ENCODE measurements around the gene RPH3AL.
"Not testable (repeated sequence)": the region's sequence is repeated elsewhere in the genome, so short reads cannot be mapped to it uniquely, and the experiment has no call there.

The RPH3AL gene

GRCh38 chr17:170130-170670 is 182.4 kb downstream of the RPH3AL start:
- no peak for DNase-seq

GRCh38 chr17:168614-169013 is 184.0 kb downstream of the RPH3AL start:
- DNase-seq: not testable (repeated sequence)

DNA sequence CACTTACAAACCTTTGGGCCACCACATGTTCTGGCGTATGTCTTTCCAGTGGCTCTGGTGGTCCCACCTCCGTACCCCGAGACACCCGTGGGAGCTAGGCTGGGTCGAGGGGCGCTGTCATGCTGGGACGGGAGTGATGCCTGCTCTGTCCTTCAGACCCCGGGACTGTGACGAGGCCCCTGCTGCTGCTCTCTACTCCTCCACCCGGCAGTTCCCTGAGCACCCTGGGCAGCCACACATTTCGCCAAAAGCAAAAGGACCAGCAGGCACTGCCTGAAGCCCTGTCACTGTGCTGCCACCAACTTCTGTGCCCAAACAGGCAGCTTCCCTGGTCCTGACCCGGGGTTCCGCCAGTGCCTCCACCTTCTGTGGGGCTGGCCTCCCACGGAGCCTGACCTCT is 186.7 kb downstream of the RPH3AL start:
- DNase-seq: no peak

- peak in 1 of 2 experiments; percentile 18 for DNase-seq
Observed at GRCh38 chr17:164303-165235, 188.0 kb downstream of the RPH3AL start.

DNA sequence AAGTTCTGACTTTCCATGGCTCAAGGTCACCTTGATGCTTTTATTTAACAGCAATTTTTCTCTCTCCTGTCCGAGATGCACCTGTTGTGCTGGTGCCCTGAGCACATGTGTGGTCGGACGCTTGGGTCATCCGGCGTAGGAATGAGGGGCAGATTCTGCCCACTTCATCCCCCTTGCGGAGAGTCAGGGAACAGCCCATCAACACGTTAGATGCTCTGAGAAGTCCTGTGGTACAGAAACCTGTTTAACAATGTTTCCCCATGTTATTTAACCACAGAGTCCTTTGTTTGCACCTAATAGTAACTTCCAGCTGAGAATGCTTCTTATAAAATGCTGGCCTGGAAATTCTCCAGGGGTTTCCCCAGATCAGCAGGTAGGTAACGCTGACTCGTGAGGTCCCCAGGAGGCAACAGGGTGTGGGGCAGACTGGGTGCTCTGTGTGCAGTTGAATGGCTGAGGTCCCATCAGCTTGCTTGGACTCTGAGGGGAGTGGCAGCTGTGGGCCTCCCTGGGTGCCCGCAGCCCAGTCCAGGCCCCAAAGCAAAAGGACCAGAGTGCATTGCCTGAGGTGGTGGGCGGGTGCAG is 189.0 kb downstream of the RPH3AL start:
- no peak for DNase-seq

- no peak for DNase-seq
Observed at GRCh38 chr17:162689-163088, 189.9 kb downstream of the RPH3AL start.

Measured in SW 1271 (cell line).